IPS DF 6.9 (cell line): Measurements from ENCODE around the gene ITIH4.

Experiments
- DNase-seq: peaks from one replicate; pipeline ENCODE4 v3.0.0-alpha.2; 2013; ENCODE audit warnings: low read depth, low spot score
- H3K27ac ChIP-seq: one replicate; pipeline ENCODE4 v1.5.1; 2013; ENCODE audit warnings: low read length, control low read depth
- H3K27me3 ChIP-seq: 2 replicates; pipeline ENCODE4 v1.6.1; 2013; ENCODE audit warnings: mild to moderate bottlenecking, low read length; ENCODE audit not compliant: control insufficient read depth, insufficient read depth
- H3K36me3 ChIP-seq: 2 replicates; pipeline ENCODE4 v1.6.1; 2013; ENCODE audit warnings: low read length; ENCODE audit not compliant: control insufficient read depth, insufficient read depth
- H3K4me1 ChIP-seq: 2 replicates; pipeline ENCODE4 v1.6.1; 2013; ENCODE audit warnings: low read length; ENCODE audit not compliant: control insufficient read depth, insufficient read depth
- H3K4me3 ChIP-seq: 2 replicates; pipeline ENCODE4 v1.5.1; 2013; ENCODE audit warnings: mild to moderate bottlenecking, low read length
- H3K9me3 ChIP-seq: 2 replicates; pipeline ENCODE4 v1.6.1; 2013; ENCODE audit warnings: low read length, inconsistent platforms; ENCODE audit not compliant: control insufficient read depth, insufficient read depth
- WGBS: extraction: QIAGEN DNeasy Blood & Tissue Kit; methylation state at CpG from one replicate; pipeline ENCODE4 v1.1.7; 2013; ENCODE audit warnings: mixed read lengths, missing lambda C conversion rate; ENCODE audit not compliant: insufficient read length, insufficient coverage; 5-methylcytosine and 5-hydroxymethylcytosine counted together

ITIH4 gene

DNA sequence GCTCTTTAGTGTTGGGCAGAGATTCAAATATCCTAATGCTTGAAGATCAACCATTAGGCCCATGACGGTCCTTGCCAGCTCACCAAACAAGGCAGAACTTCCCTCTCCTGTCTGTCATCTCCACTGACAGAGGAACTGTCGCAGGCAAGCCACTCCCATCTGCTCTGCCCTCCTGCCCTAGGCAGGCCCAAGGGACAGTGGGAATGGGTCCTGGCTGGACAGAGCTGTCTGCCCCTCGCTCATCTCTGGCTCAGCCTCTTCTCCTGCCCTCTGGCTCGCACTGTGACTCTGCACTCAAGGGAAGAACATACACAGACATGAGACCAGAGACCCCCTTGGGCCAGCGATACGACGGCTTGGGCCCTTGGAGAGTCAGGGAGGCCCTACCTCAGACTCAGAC lies 12.0 kb upstream of the ITIH4 start:
- H3K9me3 ChIP-seq = no peaks in the 10 kb centered on the region
- H3K36me3 ChIP-seq = no peaks in the 10 kb centered on the region; the same call in 1 of the 2 replicates
- no peaks in the 10 kb centered on the region for H3K4me1 ChIP-seq
- no peak overlapping the region for H3K4me3 ChIP-seq
- H3K27ac ChIP-seq = no peak overlapping the region
- H3K27me3 ChIP-seq = no peaks in the 10 kb centered on the region
- no CpG with 5 or more reads among the region's 7 CpGs for WGBS
- no peak for DNase-seq

DNA sequence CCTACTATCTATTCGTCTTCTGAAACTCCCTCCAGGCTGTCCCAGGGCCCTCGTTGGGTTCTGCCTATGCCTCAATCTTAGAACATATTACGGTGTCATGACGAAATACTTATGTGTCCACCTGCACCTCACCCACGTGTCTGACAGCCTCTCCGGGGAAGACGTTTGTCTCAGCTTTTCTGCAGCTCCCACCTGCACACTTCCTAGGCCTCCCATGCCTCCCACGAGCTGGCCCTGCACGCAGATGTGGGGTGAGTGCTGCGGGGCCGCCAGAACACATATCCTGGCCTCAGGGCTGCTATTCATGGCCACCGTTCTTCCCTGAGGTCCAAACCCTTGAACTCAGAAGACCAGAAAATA lies 11.5 kb upstream of the ITIH4 start:
- WGBS = no CpG with 5 or more reads among the region's 12 CpGs
- H3K36me3 ChIP-seq = no peaks in the 10 kb centered on the region; the same call in 1 of the 2 replicates
- no peaks in the 10 kb centered on the region for H3K4me1 ChIP-seq
- H3K4me3 ChIP-seq = no peak overlapping the region
- no peaks in the 10 kb centered on the region for H3K27me3 ChIP-seq
- no peak for DNase-seq
- H3K9me3 ChIP-seq = no peaks in the 10 kb centered on the region
- H3K27ac ChIP-seq = no peak overlapping the region

DNA sequence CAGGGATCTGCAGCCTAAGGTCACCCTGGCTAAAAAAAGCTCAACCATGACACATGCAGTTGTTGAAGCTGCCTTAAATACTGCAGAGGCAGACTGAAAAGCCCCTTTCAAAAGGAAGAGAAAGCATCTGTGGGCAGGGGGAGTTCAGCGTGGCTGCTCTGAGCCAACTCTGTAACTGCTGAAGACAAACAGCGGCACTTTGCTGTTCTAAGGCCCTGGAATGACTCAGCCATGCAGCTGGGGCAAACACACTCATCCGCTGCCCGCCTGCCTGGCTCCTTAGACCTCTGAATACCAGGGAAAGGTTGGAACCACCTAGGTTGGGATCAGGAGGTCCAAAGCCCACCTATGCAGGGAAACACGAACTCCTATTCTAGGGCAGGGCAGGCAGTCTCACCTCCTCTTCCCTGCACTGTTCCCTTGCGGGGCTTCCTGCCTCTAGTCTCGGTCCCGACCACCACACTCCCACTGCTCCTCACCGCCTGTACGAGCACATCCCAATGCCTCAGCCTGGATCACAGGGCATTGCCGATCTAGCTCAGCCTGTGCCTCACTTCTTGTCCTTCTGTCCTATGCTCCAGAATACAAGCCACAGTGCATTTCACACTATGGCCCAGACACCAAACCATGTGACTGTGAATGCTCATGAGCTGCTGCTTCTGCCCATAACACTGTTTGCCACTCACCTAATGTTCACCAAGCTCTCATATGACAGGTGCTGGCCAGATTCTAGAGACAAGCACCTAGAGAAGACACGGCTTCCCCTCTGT lies 10.9 kb upstream of the ITIH4 start:
- DNase-seq = no peak
- Histone ChIP-seq H3K4me1 (no peaks in the 10 kb centered on the region), H3K27ac (no peak overlapping the region), H3K36me3 (no peaks in the 10 kb centered on the region; the same call in 1 of the 2 replicates), H3K4me3 (no peak overlapping the region), H3K27me3 (no peaks in the 10 kb centered on the region), H3K9me3 (no peaks in the 10 kb centered on the region)
- WGBS = no CpG with 5 or more reads among the region's 12 CpGs

DNA sequence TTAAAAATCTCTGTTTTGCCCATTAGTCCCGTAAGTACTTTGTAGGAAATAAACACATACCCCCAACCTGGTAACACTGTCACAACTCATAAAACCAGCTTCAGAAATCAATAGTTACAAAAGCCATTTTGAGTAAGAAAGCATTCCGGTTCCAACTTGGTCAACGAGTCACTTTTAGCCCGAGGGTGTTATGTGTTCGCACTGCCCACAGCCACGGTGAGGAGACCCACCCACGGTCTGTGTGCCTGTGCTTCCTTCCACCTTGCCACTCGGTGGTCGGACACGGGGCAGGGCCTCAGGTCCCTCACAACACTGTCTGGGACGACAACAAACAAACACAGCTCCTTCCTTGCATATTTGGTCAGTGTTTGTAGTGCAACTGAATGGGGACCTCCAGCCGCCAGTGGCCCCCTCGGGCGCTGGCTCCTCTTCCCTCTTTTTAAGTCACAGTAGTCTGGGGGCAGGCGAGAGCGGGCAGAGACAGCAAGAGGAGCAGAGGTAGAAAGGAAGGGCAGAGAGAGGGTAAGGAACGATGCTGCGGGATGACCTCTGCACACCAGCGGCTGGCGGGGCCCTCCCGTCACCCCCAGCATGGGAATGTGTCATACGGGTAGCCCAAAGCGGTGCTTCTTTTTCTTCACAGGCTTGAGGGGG lies 9.5 kb upstream of the ITIH4 start:
- no peaks in the 10 kb centered on the region for H3K9me3 ChIP-seq
- no peak for DNase-seq
- H3K27me3 ChIP-seq = no peaks in the 10 kb centered on the region
- H3K27ac ChIP-seq = no peak overlapping the region
- H3K4me1 ChIP-seq = no peaks in the 10 kb centered on the region
- no peak overlapping the region for H3K4me3 ChIP-seq
- no peaks in the 10 kb centered on the region; the same call in 1 of the 2 replicates for H3K36me3 ChIP-seq
- no CpG with 5 or more reads among the region's 23 CpGs for WGBS

DNA sequence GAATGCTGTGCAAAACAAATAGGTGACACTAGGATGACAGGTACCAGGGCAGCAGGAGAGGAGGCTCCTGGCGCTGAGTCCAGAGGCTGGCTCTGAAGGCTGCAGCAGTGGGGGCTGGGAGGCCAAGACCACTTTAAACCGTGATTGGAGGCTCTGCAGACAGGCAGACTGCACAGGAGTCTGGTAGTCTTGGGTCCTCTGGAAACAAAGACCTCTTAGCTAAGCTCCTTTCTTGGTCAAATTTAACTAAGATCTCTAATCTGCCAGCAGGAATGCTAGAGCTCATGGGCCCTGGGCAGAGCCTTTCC lies 8.8 kb upstream of the ITIH4 start:
- DNase-seq = no peak
- H3K27ac ChIP-seq = no peak overlapping the region
- no peaks in the 10 kb centered on the region for H3K27me3 ChIP-seq
- no peaks in the 10 kb centered on the region for H3K4me1 ChIP-seq
- no peaks in the 10 kb centered on the region; the same call in 1 of the 2 replicates for H3K36me3 ChIP-seq
- no peak overlapping the region for H3K4me3 ChIP-seq
- no peaks in the 10 kb centered on the region for H3K9me3 ChIP-seq
- WGBS = no CpG with 5 or more reads among the region's 2 CpGs

DNA sequence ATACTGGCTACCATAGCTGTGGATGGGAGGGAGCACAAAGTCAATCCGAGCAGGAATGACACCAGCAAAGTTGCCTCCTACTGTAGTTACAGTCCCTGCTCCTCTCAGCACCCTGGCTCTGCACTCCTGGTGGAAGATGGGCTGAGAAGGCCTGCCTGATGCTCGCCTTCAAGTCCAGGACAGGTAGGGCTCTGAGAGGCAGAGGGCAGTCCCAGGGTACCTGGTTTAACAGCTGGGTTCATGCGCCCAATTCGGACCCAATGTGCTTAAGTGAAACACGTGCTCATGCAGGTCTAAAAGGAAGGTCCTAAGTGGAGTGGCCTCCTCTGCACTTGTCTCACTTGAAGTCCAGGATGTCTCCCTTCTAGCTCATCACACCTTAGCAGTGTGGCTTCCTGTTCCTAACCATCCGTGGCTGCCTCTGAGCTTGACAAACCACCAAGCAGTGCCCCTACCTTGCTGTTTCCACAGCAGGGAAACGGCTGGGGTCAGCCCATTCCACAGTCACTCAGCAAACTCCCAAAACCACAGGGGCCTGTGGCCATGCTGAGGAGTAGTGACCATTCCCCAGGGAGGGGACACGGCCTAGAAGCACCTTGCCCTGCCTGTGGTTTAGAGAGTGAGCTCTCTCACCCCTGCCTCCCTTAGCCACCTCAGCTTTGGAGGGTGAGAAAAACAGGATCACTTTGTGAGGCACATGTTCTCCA lies 8.2 kb upstream of the ITIH4 start:
- DNase-seq = no peak
- no peak overlapping the region for H3K4me3 ChIP-seq
- H3K36me3 ChIP-seq = no peaks in the 10 kb centered on the region; the same call in 1 of the 2 replicates
- no CpG with 5 or more reads among the region's 8 CpGs for WGBS
- no peak overlapping the region for H3K27ac ChIP-seq
- H3K27me3 ChIP-seq = no peaks in the 10 kb centered on the region
- no peaks in the 10 kb centered on the region for H3K4me1 ChIP-seq
- no peaks in the 10 kb centered on the region for H3K9me3 ChIP-seq

DNA sequence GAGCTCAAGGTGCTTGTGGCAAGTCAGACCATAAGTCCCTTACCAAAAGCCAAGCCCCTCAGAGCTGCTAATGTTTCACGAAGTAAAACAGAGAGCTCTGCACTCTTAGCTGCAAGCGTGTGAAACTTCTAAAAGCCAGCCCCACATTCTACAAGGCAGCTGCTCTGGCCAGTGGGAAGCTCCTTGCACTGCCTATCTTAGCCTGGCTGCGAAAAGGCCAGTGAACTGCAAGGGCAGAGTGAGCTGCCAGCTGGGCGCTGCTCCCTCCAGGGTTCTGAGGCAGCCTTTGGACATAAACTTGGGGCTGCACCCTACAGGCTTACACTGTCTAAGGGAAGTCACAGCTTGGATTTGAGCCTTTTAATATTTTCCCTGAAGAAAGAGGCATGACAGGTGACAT lies 6.5 kb upstream of the ITIH4 start:
- H3K9me3 ChIP-seq = no peaks in the 10 kb centered on the region
- WGBS = no CpG with 5 or more reads among the region's 4 CpGs

DNA sequence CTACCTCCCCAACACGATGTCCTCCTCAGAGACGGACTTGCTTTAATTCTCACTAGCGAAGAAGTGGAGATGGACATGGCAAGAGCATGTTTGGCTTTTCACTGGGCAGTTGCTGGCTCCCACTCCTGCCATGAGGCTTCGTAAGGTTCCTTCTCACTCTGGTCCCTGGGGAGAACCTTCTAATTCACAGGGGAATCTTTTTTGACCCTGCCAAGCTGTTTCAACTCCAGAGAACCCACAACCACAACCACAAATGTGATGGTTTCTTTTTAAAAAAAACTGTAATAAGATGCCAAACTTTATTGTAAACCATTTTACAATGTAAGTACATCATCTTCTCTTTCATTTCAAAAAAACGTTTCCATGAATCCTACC lies 6.0 kb upstream of the ITIH4 start:
- Histone ChIP-seq H3K4me1 (no peaks in the 10 kb centered on the region), H3K9me3 (no peaks in the 10 kb centered on the region), H3K36me3 (no peaks in the 10 kb centered on the region), H3K4me3 (no peak overlapping the region), H3K27ac (no peak overlapping the region), H3K27me3 (no peaks in the 10 kb centered on the region)
- DNase-seq = no peak
- 100% methylated on average over 1 of the region's 5 CpGs for WGBS

More for the DNA sequence above, 6.5 kb upstream of the ITIH4 start:
- Histone ChIP-seq H3K36me3 (no peaks in the 10 kb centered on the region; the same call in 1 of the 2 replicates), H3K4me3 (no peak overlapping the region), H3K4me1 (no peaks in the 10 kb centered on the region), H3K27me3 (no peaks in the 10 kb centered on the region), H3K27ac (no peak overlapping the region)
- no peak for DNase-seq

DNA sequence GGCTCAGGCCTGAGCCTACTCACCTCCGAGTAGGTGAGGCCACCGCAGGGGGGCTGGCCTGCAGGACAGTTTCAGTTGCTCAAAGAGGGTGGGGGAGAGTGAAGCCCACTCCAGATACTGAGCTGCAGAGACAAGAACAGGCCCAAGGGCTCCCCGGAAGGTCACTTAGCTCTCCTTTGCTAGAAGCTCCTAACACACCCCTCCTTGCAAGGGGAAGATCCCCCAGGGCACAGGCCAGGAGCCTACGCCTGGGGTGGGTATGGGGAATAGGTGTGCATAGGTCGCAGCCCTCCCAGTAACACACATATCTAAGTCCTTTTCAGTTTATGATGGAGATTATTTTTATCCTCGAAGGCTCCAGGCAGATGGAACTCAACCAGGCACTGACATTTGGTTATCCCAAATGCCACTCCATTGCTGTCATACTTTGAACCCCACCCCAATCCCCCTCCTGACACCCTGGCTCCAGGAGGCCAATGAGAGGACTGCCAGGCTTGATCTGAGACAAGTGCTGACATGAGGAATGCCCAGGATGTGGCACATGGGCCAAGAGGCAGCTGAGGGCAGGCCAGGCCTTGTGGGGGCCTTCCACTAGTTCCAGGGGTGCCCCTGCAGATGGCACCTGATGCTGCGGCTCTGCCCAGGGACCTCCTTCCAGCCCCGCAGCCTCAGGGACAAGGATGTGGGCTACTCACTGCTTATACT lies 5.4 kb upstream of the ITIH4 start:
- Histone ChIP-seq H3K36me3 (no peaks in the 10 kb centered on the region), H3K27ac (no peak overlapping the region), H3K4me3 (no peak overlapping the region), H3K4me1 (no peaks in the 10 kb centered on the region), H3K9me3 (no peaks in the 10 kb centered on the region), H3K27me3 (no peaks in the 10 kb centered on the region)
- no CpG with 5 or more reads among the region's 8 CpGs for WGBS
- DNase-seq = no peak

DNA sequence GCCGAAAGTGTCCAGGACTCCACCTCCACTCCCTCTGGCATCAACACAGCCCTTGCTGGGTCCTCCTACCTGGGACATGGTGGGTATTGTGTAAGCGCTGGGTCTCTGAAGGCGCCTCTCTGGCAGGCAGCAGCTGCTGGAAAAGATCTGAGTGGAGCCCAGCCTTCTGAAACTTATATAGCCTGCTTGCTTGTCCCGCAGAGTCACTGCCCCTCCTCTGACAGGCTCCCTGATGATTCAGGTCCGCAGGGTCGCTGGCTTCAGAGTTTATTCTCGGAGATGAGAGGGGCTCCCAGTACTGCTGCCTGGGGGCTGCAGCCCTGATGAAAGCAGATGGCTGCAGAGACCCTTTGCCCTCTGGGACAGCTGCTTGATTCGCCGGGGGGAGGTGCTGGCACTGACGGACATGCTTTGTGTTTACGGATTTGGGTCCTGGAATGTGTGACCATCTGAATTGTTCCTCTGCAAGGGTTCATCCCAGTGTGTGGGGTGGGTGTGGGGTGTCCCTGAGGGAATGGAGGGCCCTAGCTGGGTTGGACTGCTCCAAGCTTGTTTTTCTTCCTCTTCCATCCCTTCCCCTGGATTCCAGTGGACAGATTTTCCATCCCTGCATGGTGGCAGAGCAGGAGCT lies 4.5 kb upstream of the ITIH4 start, which contains the start of gene MUSTN1:
Gene MUSTN1 (minus strand): TSS at position 149 of the 631 bp plus-strand sequence. CDS start 71 bp downstream, at position 78.
- no CpG with 5 or more reads among the region's 11 CpGs for WGBS
- no peaks in the 10 kb centered on the region for H3K4me1 ChIP-seq
- no peaks in the 10 kb centered on the region for H3K9me3 ChIP-seq
- DNase-seq = no peak
- no peak within 1 kb of the TSS for H3K4me3 ChIP-seq
- H3K27me3 ChIP-seq = no peaks in the 10 kb centered on the region
- no peaks in the 10 kb centered on the region for H3K36me3 ChIP-seq
- H3K27ac ChIP-seq = no peak within 1 kb of the TSS
